Thymus (tissue), 11 donors: ENCODE results near the gene EXOSC1. TPM values are rescaled to one million over a fixed set of nuclear protein-coding genes. Genes with fewer than 3 reads are reported as not detected.

Experiments used
- DNase-seq, 9 donors: peaks; one replicate each; pipeline ENCODE4 v3.0.0-alpha.2; 2013; ENCODE audit warnings: low spot score in 9 of 9, low read depth in 6 of 9, missing footprints in 1 of 9
- H3K27ac ChIP-seq, 2 donors: one replicate each; pipeline ENCODE4 v1.5.1; 2013; ENCODE audit warnings: control low read depth in 1 of 2, low read depth in 1 of 2, low read length in 1 of 2, mild to moderate bottlenecking in 1 of 2, moderate library complexity in 1 of 2
- H3K27me3 ChIP-seq, 2 donors: one replicate each; pipeline ENCODE4 v1.5.1; 2013; ENCODE audit warnings: low read length in 1 of 2; ENCODE audit not compliant: control insufficient read depth in 2 of 2, insufficient read depth in 1 of 2
- H3K36me3 ChIP-seq, 2 donors: one replicate each; pipeline ENCODE4 v1.5.1; 2013; ENCODE audit warnings: low read length in 1 of 2, mild to moderate bottlenecking in 1 of 2, moderate library complexity in 1 of 2; ENCODE audit not compliant: control insufficient read depth in 2 of 2, insufficient read depth in 2 of 2
- H3K4me1 ChIP-seq, 2 donors: one replicate each; pipeline ENCODE4 v1.5.1; 2013; ENCODE audit warnings: low read length in 2 of 2; ENCODE audit not compliant: control insufficient read depth in 2 of 2, insufficient read depth in 2 of 2
- H3K4me3 ChIP-seq, 2 donors: one replicate each; pipeline ENCODE4 v1.5.1; 2013; ENCODE audit warnings: low read length in 2 of 2, control low read depth in 1 of 2, mild to moderate bottlenecking in 1 of 2
- H3K9me3 ChIP-seq, 2 donors: one replicate each; pipeline ENCODE4 v1.5.1; 2013; ENCODE audit warnings: low read length in 1 of 2, mild to moderate bottlenecking in 1 of 2; ENCODE audit not compliant: control insufficient read depth in 2 of 2, insufficient read depth in 1 of 2
- WGBS: extraction: QIAGEN DNeasy Blood & Tissue Kit; methylation state at CpG from one replicate; pipeline ENCODE4 v1.1.7; 2013; 5-methylcytosine and 5-hydroxymethylcytosine counted together
- polyA plus RNA-seq: library from polyadenylated mRNA; stranded (reverse); fragments of 200-250 nt; gene quantifications from one replicate; pipeline ENCODE4 v1.2.3, GENCODE V29; 2013
- total RNA-seq: library from RNA; stranded (reverse); fragments of 120-200 nt; gene quantifications from one replicate; pipeline ENCODE4 v1.2.4, GENCODE V29; 2013
- donor health status: healthy.

Gene EXOSC1
- total and polyA plus RNA-seq, 2 donors, result 53.0 to 60.1 TPM

DNA sequence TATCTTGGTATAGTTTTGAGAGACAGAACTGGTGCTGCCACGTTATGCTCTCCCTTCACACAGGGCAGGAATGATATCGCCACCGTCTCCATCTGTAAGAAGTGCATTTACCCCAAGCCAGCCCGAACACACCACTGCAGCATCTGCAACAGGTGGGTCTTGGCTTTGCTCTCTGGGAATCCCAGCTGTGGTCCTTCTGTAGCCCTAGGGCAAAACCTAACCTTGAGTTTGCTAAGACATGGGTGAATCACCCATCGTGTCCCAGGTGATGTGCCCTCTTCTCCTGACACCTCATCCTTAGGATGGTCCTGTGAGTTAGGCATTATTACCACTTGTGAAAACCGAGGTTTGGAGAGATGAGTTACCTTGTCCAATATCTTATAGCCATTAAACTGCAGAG, 6.5 kb upstream of the EXOSC1 start:
- Histone ChIP-seq H3K27me3 (no peaks in the 10 kb centered on the region), H3K36me3 (peaks cover 37 to 50% of the 10 kb centered on the region in 2 donors), H3K4me3 (no peak overlapping the region), H3K27ac (no peak overlapping the region), H3K4me1 (peaks cover under 1 to 2% of the 10 kb centered on the region in 2 donors), H3K9me3 (no peaks in the 10 kb centered on the region)
- 96% methylated on average over 6 of the region's 6 CpGs for WGBS
- no peak for DNase-seq

- H3K27me3 ChIP-seq, result no peaks in the 10 kb centered on the region
- 98% methylated on average over 17 of the region's 17 CpGs for WGBS
- H3K4me3 ChIP-seq, result no peak overlapping the region
- DNase-seq, result no peak
- H3K36me3 ChIP-seq, result peaks cover 30 to 43% of the 10 kb centered on the region in 2 donors
- peaks cover 8 to 9% of the 10 kb centered on the region in 2 donors for H3K4me1 ChIP-seq
- H3K9me3 ChIP-seq, result no peaks in the 10 kb centered on the region
- no peak overlapping the region for H3K27ac ChIP-seq
Observed at GRCh38 chr10:97451605-97452004, 5.8 kb upstream of the EXOSC1 start.

- H3K27ac ChIP-seq, result no peak overlapping the region
- H3K4me3 ChIP-seq, result no peak overlapping the region
- no peak for DNase-seq
- H3K27me3 ChIP-seq, result no peaks in the 10 kb centered on the region
- 97% methylated on average over 2 of the region's 2 CpGs for WGBS
- peaks cover 13% of the 10 kb centered on the region in 2 donors for H3K4me1 ChIP-seq
- H3K9me3 ChIP-seq, result no peaks in the 10 kb centered on the region
- peaks cover 27 to 36% of the 10 kb centered on the region in 2 donors for H3K36me3 ChIP-seq
Observed at GRCh38 chr10:97450828-97451227, 5.0 kb upstream of the EXOSC1 start.

DNA sequence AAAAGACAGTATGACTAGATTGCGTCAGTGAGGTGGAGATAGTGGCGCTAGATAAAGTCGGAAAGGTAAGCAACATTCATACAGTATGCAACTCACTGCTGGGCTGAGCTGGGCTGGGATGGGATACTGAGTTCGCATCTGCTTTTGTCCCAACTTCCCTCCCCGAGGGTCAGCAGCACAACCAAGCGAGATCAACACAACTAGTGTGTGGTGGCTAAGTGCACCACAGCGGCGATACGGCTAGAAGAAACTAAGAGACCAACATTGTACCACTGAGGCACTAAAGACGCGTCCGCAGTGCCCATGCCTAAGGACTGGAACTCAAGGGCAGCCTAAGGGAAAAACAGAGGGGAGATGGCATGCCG, 467 bp downstream of the EXOSC1 start:
- Histone ChIP-seq H3K27ac (peak overlapping the region; percentile 19 to 62), H3K36me3 (peaks cover 3 to 20% of the 10 kb centered on the region in 2 donors), H3K27me3 (no peaks in the 10 kb centered on the region), H3K4me1 (peaks cover 18 to 21% of the 10 kb centered on the region in 2 donors), H3K4me3 (peak overlapping the region; percentile 74 to 88), H3K9me3 (peaks cover 0 to 5% of the 10 kb centered on the region in 2 donors)
- no peak for DNase-seq
- 4% methylated on average over 13 of the region's 13 CpGs for WGBS

- H3K4me3 ChIP-seq, result no peak overlapping the region
- H3K27ac ChIP-seq, result no peak overlapping the region
- no peak for DNase-seq
- peaks cover 18 to 21% of the 10 kb centered on the region in 2 donors for H3K4me1 ChIP-seq
- peaks cover 0 to 5% of the 10 kb centered on the region in 2 donors for H3K9me3 ChIP-seq
- no peaks in the 10 kb centered on the region for H3K27me3 ChIP-seq
- 95% methylated on average over 1 of the region's 1 CpG for WGBS
- H3K36me3 ChIP-seq, result peaks cover 8 to 25% of the 10 kb centered on the region in 2 donors
Observed at GRCh38 chr10:97444212-97444611, 1.6 kb downstream of the EXOSC1 start.

DNA sequence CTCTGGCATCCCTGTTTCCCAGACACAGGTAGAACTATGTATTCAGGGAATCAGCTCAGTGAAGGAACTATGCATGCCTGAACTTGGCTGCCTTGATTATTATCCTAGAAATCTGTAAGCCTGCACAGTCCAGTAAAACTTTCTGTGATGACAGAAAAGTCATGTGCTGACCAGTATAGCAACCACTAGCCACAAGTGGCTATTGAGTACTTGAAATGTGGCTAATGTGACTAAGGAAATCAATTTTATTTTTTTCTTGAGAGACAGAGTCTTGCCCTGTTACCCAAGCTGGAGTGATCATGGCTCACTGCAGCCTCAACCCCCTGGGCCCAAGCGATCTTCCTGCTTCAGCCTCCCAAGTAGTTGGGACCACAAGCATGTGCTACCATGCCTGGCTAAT, 3.5 kb downstream of the EXOSC1 start:
- 98% methylated on average over 1 of the region's 1 CpG for WGBS
- Histone ChIP-seq H3K36me3 (peaks cover 17 to 39% of the 10 kb centered on the region in 2 donors), H3K4me3 (no peak overlapping the region), H3K27ac (no peak overlapping the region), H3K4me1 (peaks cover 15 to 19% of the 10 kb centered on the region in 2 donors), H3K27me3 (no peaks in the 10 kb centered on the region), H3K9me3 (peaks cover 0 to 5% of the 10 kb centered on the region in 2 donors)
- no peak for DNase-seq

- DNase-seq, result no peak
- no peaks in the 10 kb centered on the region for H3K4me1 ChIP-seq
- no peaks in the 10 kb centered on the region for H3K9me3 ChIP-seq
- no peak overlapping the region for H3K27ac ChIP-seq
- no peak overlapping the region for H3K4me3 ChIP-seq
- 98% methylated on average over 6 of the region's 6 CpGs for WGBS
- no peaks in the 10 kb centered on the region for H3K27me3 ChIP-seq
- H3K36me3 ChIP-seq, result peaks cover 69 to 78% of the 10 kb centered on the region in 2 donors
Observed at GRCh38 chr10:97435211-97435610, 10.6 kb downstream of the EXOSC1 start.

DNA sequence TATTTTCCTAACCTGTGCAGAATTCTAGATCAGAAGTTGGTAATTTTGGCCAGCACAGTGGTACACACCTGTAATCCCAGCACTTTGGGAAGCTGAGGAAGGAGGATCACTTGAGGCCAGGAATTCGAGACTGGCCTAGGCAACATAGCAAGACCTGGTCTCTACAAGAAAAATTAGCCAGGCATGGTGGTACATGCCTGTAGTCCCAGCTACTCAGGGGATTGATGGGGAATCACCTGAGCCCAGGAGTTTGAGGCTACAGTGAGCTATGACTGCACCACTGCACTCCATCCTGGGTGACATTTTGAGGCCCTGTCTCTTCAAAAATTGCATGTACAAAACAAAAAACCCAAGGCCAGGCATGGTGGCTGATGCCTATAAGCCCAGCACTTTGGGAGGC, 11.2 kb downstream of the EXOSC1 start:
- Histone ChIP-seq H3K4me3 (no peak overlapping the region), H3K36me3 (peaks cover 68 to 83% of the 10 kb centered on the region in 2 donors), H3K27me3 (no peaks in the 10 kb centered on the region), H3K27ac (no peak overlapping the region), H3K4me1 (no peaks in the 10 kb centered on the region), H3K9me3 (no peaks in the 10 kb centered on the region)
- DNase-seq, result no peak
- 100% methylated on average over 1 of the region's 1 CpG for WGBS

GRCh38 chr10:97434055-97434454, 11.8 kb downstream of the EXOSC1 start:
- H3K4me3 ChIP-seq, result no peak overlapping the region

GRCh38 chr10:97428572-97428981, 17.2 kb downstream of the EXOSC1 start:
- no peak overlapping the region for H3K4me3 ChIP-seq
- no peaks in the 10 kb centered on the region for H3K9me3 ChIP-seq
- DNase-seq, result no peak
- H3K27ac ChIP-seq, result no peak overlapping the region
- H3K27me3 ChIP-seq, result no peaks in the 10 kb centered on the region
- 87% methylated on average over 4 of the region's 4 CpGs for WGBS
- peaks cover 17 to 28% of the 10 kb centered on the region in 2 donors for H3K4me1 ChIP-seq
- H3K36me3 ChIP-seq, result peaks cover 24 to 44% of the 10 kb centered on the region in 2 donors

More at GRCh38 chr10:97434055-97434454, 11.8 kb downstream of the EXOSC1 start:
- no peaks in the 10 kb centered on the region for H3K27me3 ChIP-seq
- H3K9me3 ChIP-seq, result no peaks in the 10 kb centered on the region
- H3K36me3 ChIP-seq, result peaks cover 63 to 82% of the 10 kb centered on the region in 2 donors
- H3K27ac ChIP-seq, result no peak overlapping the region
- no peak for DNase-seq
- no peaks in the 10 kb centered on the region for H3K4me1 ChIP-seq
